ENCODE measurements around the gene SLC41A2. TPM values are rescaled to one million over a fixed set of nuclear protein-coding genes. Genes with fewer than 3 reads are reported as not detected.
A peak's percentile ranks its signal among the peaks of the same experiment; 100 is the strongest.

The SLC41A2 gene
- total and polyA plus RNA-seq, 2 of the 13 experiments (the other 11 are each of a cell fraction or from before 2014, with no cell fraction given): 2.3 to 12.8 TPM

DNA sequence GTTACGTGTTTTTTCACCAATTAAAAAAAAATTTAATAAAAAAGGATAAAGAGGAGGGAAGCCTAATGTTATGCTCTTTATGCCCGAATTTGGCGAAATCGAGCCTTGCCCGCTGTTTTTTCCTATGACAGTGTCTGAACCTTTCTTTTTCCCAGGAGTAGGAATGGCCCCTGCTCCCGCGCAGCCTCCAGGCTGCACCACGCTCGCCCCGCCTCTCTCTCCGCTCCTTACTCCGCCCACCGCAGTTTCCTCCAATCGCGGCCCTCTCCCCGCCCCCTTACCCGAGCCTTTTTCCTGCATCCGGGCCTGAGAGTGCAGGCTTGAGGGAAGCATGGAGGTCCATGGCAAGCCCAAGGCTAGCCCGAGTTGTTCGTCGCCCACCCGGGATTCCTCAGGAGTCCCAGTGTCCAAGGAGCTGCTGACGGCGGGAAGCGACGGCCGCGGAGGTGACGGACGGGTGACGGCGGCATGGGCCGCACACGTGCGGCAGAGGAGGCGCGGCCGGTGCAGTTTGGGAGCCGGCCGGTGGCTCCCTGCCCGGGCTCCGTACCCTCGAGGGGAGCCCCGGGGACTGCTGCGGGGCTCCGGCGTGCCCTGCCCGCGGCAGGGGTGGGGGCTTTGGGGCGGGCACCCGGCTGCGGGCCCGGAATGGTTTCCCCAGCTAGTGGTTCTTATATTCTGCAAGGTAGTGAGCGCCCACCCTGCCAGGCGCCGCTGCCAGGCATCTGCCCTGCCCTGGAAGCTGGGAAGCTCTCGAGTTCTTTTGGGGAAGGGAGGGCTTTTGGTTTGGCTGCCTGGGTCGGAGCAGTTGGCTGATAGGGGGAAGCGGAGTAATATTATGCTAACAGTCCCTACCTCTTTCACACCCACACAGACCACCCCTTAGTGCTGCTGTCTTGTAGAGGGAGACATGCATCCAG, 28.2 kb upstream of the SLC41A2 start, which contains the start of gene NOPCHAP1:
TSS of gene NOPCHAP1 (plus strand) at position 295 of the 920 bp plus-strand sequence. CDS start at position 332, 37 bp downstream.
- DNase-seq (ENCODE audit: low spot score) (peak; percentile 81), ATAC-seq (peak; percentile 99), FAIRE-seq (peak; percentile 78)
- peaks cover 37% of the 10 kb centered on the region for H3K4me1 ChIP-seq (ENCODE audit: insufficient read depth, low read length)
- no TSS peak for BruUV-seq (replicated peaks)
- in situ Hi-C loops (cut with HindIII; ENCODE audit: extremely low pct_ligation_motif_present, low pct_unique_long_range_greater_than_20kb) (loop anchor here (5.0 to 25.0 kb wide), 2 partner anchors 61 to 401 kb away; no protein-coding TSS in a partner anchor), intact Hi-C loops (cut with micrococcal nuclease; ENCODE audit: unreplicated experiment) (loop anchor here (1.0 to 10.0 kb wide), 2 partner anchors 27 to 601 kb away; no protein-coding TSS in a partner anchor)
- H4K20me1 ChIP-seq (ENCODE audit: insufficient read depth, low read length): no peaks in the 10 kb centered on the region
- WGBS (ENCODE audit: low lambda C conversion rate): under 1% methylated on average over 23 of the region's 59 CpGs
- no peaks in the 10 kb centered on the region for H3K27me3 ChIP-seq (ENCODE audit: control insufficient read depth in 1 of 2, insufficient read depth in 2 of 2, low read length in 2 of 2)
- POLR2A ChIA-PET: interaction anchor here (1.0 to 1.4 kb wide), 3 partner anchors 27 to 121 kb away, joined by 3 to 5 read pairs (median 3); partner anchors contain the start of genes SLC41A2 and WASHC4
- H3K9ac ChIP-seq (ENCODE audit: insufficient read depth, low read depth, low read length): peak within 1 kb of the TSS; percentile 83
- CTCF ChIA-PET (ENCODE audit: low intra/inter-chr PET ratio, low total read pairs): no interaction called here
- peak within 1 kb of the TSS; percentile 78 to 96 (median 83) for H3K4me3 ChIP-seq (replicated peaks in 1 of 3; ENCODE audit: insufficient read depth in 1 of 3, low read depth in 2 of 3, low read length in 3 of 3)
- H3K27ac ChIP-seq (ENCODE audit: extremely low read length, insufficient read depth, low read length): peak within 1 kb of the TSS; percentile 66
- H3K79me2 ChIP-seq (ENCODE audit: insufficient read depth, low read length): peaks cover 23% of the 10 kb centered on the region
- H3K36me3 ChIP-seq (replicated peaks in 1 of 2; ENCODE audit: control insufficient read depth in 1 of 2, insufficient read depth in 2 of 2, low read length in 2 of 2): peaks cover 0 to 6% of the 10 kb centered on the region in 2 experiments; a peak in 4 of 5 replicates
- peak within 1 kb of the TSS; percentile 90 for H3K4me2 ChIP-seq (ENCODE audit: low read depth, low read length)
- peak within 1 kb of the TSS; percentile 81 for H2AFZ ChIP-seq (ENCODE audit: low read length)
- H3K9me3 ChIP-seq (ENCODE audit: low read length): no peaks in the 10 kb centered on the region
- TF ChIP-seq MEF2D (CRISPR knock-in tag; IDR thresholded peaks at IDR 0.05): no peak
- 0 out of 2 replicates have a peak, but pooled peaks have one; percentile 21 for TF ChIP-seq GABPA (IDR thresholded peaks at IDR 0.05; ENCODE audit: low read depth, low read length)
- TF ChIP-seq GABPA (CRISPR knock-in tag; IDR thresholded peaks at IDR 0.05; ENCODE audit: low read depth): peak; percentile 54; the same call in 1 of the 2 replicates
- no peak for TF ChIP-seq ZBTB8A (CRISPR knock-in tag; IDR thresholded peaks at IDR 0.05; ENCODE audit: borderline replicate concordance, low read depth)
- TF ChIP-seq ERF (CRISPR knock-in tag; IDR thresholded peaks at IDR 0.05): peak; percentile 59
- no peak for TF ChIP-seq ZNF562 (CRISPR knock-in tag; IDR thresholded peaks at IDR 0.05; ENCODE audit: borderline replicate concordance)
- peak; percentile 54; the same call in 1 of the 2 replicates for TF ChIP-seq CBFB (CRISPR knock-in tag; IDR thresholded peaks at IDR 0.05)
- TF ChIP-seq ELK4 (CRISPR knock-in tag; IDR thresholded peaks at IDR 0.05; ENCODE audit: borderline replicate concordance): no peak
- peak; percentile 49; the same call in 1 of the 2 replicates for TF ChIP-seq ZGPAT (CRISPR knock-in tag; IDR thresholded peaks at IDR 0.05)
- TF ChIP-seq SMARCC2 (IDR thresholded peaks at IDR 0.05): no peak
- TF ChIP-seq SP2 (CRISPR knock-in tag; IDR thresholded peaks at IDR 0.05): peak; percentile 57; the same call in 1 of the 2 replicates
- no peak for TF ChIP-seq ZNF530 (CRISPR knock-in tag; IDR thresholded peaks at IDR 0.05; ENCODE audit: low read depth)
- TF ChIP-seq NR2F6 (IDR thresholded peaks at IDR 0.05): no peak
- no peak for TF ChIP-seq NR2F6 (CRISPR knock-in tag; IDR thresholded peaks at IDR 0.05)
- no peak for TF ChIP-seq HMG20B (CRISPR knock-in tag; conservative IDR thresholded peaks at IDR 0.05)
- TF ChIP-seq JUN (CRISPR knock-in tag; IDR thresholded peaks at IDR 0.05): no peak
- TF ChIP-seq HOXA3 (CRISPR knock-in tag; IDR thresholded peaks at IDR 0.05): 0 out of 2 replicates have a peak, but pooled peaks have one; percentile 20
- no peak for TF ChIP-seq ZNF383 (CRISPR knock-in tag; IDR thresholded peaks at IDR 0.05; ENCODE audit: borderline replicate concordance)
- TF ChIP-seq, protein P1, sequence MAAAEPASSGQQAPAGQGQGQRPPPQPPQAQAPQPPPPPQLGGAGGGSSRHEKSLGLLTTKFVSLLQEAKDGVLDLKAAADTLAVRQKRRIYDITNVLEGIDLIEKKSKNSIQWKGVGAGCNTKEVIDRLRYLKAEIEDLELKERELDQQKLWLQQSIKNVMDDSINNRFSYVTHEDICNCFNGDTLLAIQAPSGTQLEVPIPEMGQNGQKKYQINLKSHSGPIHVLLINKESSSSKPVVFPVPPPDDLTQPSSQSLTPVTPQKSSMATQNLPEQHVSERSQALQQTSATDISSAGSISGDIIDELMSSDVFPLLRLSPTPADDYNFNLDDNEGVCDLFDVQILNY (CRISPR knock-in tag; conservative IDR thresholded peaks at IDR 0.05): no peak
- 0 out of 2 replicates have a peak, but pooled peaks have one; percentile 49 for TF ChIP-seq KDM4B (CRISPR knock-in tag; IDR thresholded peaks at IDR 0.05)
- no peak for TF ChIP-seq ZMAT5 (CRISPR knock-in tag; IDR thresholded peaks at IDR 0.05; ENCODE audit: borderline replicate concordance, low read depth)
- no peak for TF ChIP-seq SP140L (CRISPR knock-in tag; IDR thresholded peaks at IDR 0.05; ENCODE audit: borderline replicate concordance)

Measured in HepG2 (cell line).